Measurements from ENCODE around the gene DPP9.

DPP9 gene

GRCh38 chr19:4714016-4714415 is 9.6 kb downstream of the DPP9 start:
- H3K27ac ChIP-seq (ENCODE audit: low read depth, low read length), result no peak overlapping the region
- no peaks in the 10 kb centered on the region for H3K27me3 ChIP-seq (ENCODE audit: control insufficient read depth, low read length)
- no peak for TF ChIP-seq CTCF (IDR thresholded peaks at IDR 0.05; ENCODE audit: low read depth, low read length, poor library complexity, severe bottlenecking)
- no peak for TF ChIP-seq EZH2phosphoT487 (IDR thresholded peaks at IDR 0.05; ENCODE audit: borderline replicate concordance, low read length)
- no peaks in the 10 kb centered on the region for H3K4me1 ChIP-seq (ENCODE audit: control insufficient read depth, low read length)
- H3K4me3 ChIP-seq (ENCODE audit: low read length), result no peak overlapping the region
- no peaks in the 10 kb centered on the region for H3K9me2 ChIP-seq (replicated peaks; ENCODE audit: control insufficient read depth, low read length)
- H3K9me3 ChIP-seq (ENCODE audit: control insufficient read depth, insufficient read depth, low read length), result no peaks in the 10 kb centered on the region
- no peak overlapping the region for H3K4me2 ChIP-seq (ENCODE audit: low read length)
- H3F3A ChIP-seq (ENCODE audit: control insufficient read depth, insufficient read depth), result no peaks in the 10 kb centered on the region
- no peaks in the 10 kb centered on the region for H4K20me1 ChIP-seq (ENCODE audit: control insufficient read depth, insufficient read depth, low read depth, low read length)
- peaks cover 82% of the 10 kb centered on the region for H3K36me3 ChIP-seq (ENCODE audit: control insufficient read depth, low read length)
- H3K79me2 ChIP-seq (ENCODE audit: control insufficient read depth, low read length), result no peaks in the 10 kb centered on the region; the same call in 1 of the 2 replicates

GRCh38 chr19:4713384-4713951 is 10.2 kb downstream of the DPP9 start:
- no peaks in the 10 kb centered on the region; the same call in 1 of the 2 replicates for H3K79me2 ChIP-seq (ENCODE audit: control insufficient read depth, low read length)
- no peak for TF ChIP-seq CTCF (IDR thresholded peaks at IDR 0.05; ENCODE audit: low read depth, low read length, poor library complexity, severe bottlenecking)
- TF ChIP-seq EZH2phosphoT487 (IDR thresholded peaks at IDR 0.05; ENCODE audit: borderline replicate concordance, low read length), result no peak
- H3K4me2 ChIP-seq (ENCODE audit: low read length), result no peak overlapping the region
- no peaks in the 10 kb centered on the region for H3K4me1 ChIP-seq (ENCODE audit: control insufficient read depth, low read length)
- peaks cover 78% of the 10 kb centered on the region for H3K36me3 ChIP-seq (ENCODE audit: control insufficient read depth, low read length)
- no peaks in the 10 kb centered on the region for H3K27me3 ChIP-seq (ENCODE audit: control insufficient read depth, low read length)
- no peaks in the 10 kb centered on the region for H3F3A ChIP-seq (ENCODE audit: control insufficient read depth, insufficient read depth)
- no peak overlapping the region for H3K4me3 ChIP-seq (ENCODE audit: low read length)
- no peak overlapping the region for H3K27ac ChIP-seq (ENCODE audit: low read depth, low read length)
- H4K20me1 ChIP-seq (ENCODE audit: control insufficient read depth, insufficient read depth, low read depth, low read length), result no peaks in the 10 kb centered on the region
- H3K9me2 ChIP-seq (replicated peaks; ENCODE audit: control insufficient read depth, low read length), result no peaks in the 10 kb centered on the region
- no peaks in the 10 kb centered on the region for H3K9me3 ChIP-seq (ENCODE audit: control insufficient read depth, insufficient read depth, low read length)

- Histone ChIP-seq H3K4me3 (ENCODE audit: low read length) (no peak overlapping the region), H4K20me1 (ENCODE audit: control insufficient read depth, insufficient read depth, low read depth, low read length) (no peaks in the 10 kb centered on the region), H3K79me2 (ENCODE audit: control insufficient read depth, low read length) (no peaks in the 10 kb centered on the region; the same call in 1 of the 2 replicates)
These were observed 10.9 kb downstream of the DPP9 start for GRCh38 chr19:4712771-4713170.

More at GRCh38 chr19:4712771-4713170, 10.9 kb downstream of the DPP9 start:
- Histone ChIP-seq H3F3A (ENCODE audit: control insufficient read depth, insufficient read depth) (no peaks in the 10 kb centered on the region), H3K4me1 (ENCODE audit: control insufficient read depth, low read length) (no peaks in the 10 kb centered on the region), H3K27me3 (ENCODE audit: control insufficient read depth, low read length) (no peaks in the 10 kb centered on the region), H3K9me3 (ENCODE audit: control insufficient read depth, insufficient read depth, low read length) (no peaks in the 10 kb centered on the region), H3K4me2 (ENCODE audit: low read length) (no peak overlapping the region), H3K27ac (ENCODE audit: low read depth, low read length) (no peak overlapping the region), H3K9me2 (replicated peaks; ENCODE audit: control insufficient read depth, low read length) (no peaks in the 10 kb centered on the region), H3K36me3 (ENCODE audit: control insufficient read depth, low read length) (peaks cover 71% of the 10 kb centered on the region)
- TF ChIP-seq CTCF (IDR thresholded peaks at IDR 0.05; ENCODE audit: low read depth, low read length, poor library complexity, severe bottlenecking) (no peak), EZH2phosphoT487 (IDR thresholded peaks at IDR 0.05; ENCODE audit: borderline replicate concordance, low read length) (no peak)

All from DOHH2 (cell line).